Measurements from ENCODE around the gene CLEC18A. TPM values are rescaled to one million over a fixed set of nuclear protein-coding genes. Genes with fewer than 3 reads are reported as not detected.

CLEC18A gene
- total RNA-seq, 1 experiment from 2014 or later, result 0.12 TPM

- H3K27ac ChIP-seq, result no peak overlapping the region
- no peak overlapping the region for H3K4me3 ChIP-seq
- no peaks in the 10 kb centered on the region for H3K4me1 ChIP-seq
- no peaks in the 10 kb centered on the region for H3K36me3 ChIP-seq
- DNase-seq, result peak in 1 of 2 experiments; percentile 11
- H3K27me3 ChIP-seq, result no peaks in the 10 kb centered on the region
- no peaks in the 10 kb centered on the region for H3K9me3 ChIP-seq (replicated peaks)
Measured at GRCh38 chr16:69924777-69925191, 26.4 kb upstream of the CLEC18A start.

DNA sequence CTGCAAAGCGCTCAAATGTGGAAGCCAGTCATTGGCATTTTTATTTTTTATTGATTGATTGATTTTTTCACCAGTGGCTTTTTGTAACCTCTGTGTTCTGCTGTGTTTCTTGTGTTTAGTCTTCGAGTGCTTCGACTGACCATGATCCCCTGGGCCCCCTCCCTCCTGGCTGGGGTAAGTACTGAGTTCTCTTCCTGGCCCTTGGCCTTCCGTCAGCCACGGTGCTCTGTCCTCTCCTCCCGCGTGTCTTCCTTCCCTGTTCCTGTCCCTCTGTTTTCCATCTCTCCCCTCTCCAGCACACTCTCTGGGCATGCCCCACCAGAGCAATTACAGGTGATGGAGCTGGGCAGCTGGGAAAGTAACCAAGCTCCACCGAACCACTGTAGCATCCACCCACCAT is 25.8 kb upstream of the CLEC18A start:
- H3K27ac ChIP-seq, result no peak overlapping the region
- no peak for DNase-seq

DNA sequence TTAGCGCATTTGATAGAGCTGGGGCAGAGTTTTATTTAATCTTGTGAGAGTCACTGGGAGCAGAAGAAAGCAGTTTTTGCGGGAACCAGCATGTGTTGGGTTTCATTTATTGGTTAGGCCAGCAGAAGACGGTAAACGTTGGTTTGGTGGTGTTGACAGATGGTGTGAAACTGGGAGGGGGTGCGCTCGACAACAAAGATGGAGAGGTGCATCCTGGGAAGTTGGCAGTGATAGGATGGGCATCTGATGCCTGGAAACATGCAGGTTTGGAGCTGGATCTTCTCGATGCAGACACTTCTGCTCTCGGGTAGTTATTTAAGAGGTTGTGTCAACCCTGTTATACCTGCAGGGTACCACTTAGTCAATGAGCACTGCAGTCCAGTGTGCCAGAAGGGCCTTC is 24.9 kb upstream of the CLEC18A start:
- Histone ChIP-seq H3K4me1 (no peaks in the 10 kb centered on the region), H3K9me3 (replicated peaks) (no peaks in the 10 kb centered on the region), H3K27ac (no peak overlapping the region), H3K27me3 (no peaks in the 10 kb centered on the region), H3K4me3 (no peak overlapping the region), H3K36me3 (no peaks in the 10 kb centered on the region)
- DNase-seq, result no peak

More for the DNA sequence above, 25.8 kb upstream of the CLEC18A start:
- H3K9me3 ChIP-seq (replicated peaks), result no peaks in the 10 kb centered on the region
- no peaks in the 10 kb centered on the region for H3K27me3 ChIP-seq
- no peak overlapping the region for H3K4me3 ChIP-seq
- no peaks in the 10 kb centered on the region for H3K4me1 ChIP-seq
- H3K36me3 ChIP-seq, result no peaks in the 10 kb centered on the region

GRCh38 chr16:69927056-69927757 is 23.9 kb upstream of the CLEC18A start:
- DNase-seq, result peak; percentile 36 to 48
- no peak overlapping the region for H3K27ac ChIP-seq

DNA sequence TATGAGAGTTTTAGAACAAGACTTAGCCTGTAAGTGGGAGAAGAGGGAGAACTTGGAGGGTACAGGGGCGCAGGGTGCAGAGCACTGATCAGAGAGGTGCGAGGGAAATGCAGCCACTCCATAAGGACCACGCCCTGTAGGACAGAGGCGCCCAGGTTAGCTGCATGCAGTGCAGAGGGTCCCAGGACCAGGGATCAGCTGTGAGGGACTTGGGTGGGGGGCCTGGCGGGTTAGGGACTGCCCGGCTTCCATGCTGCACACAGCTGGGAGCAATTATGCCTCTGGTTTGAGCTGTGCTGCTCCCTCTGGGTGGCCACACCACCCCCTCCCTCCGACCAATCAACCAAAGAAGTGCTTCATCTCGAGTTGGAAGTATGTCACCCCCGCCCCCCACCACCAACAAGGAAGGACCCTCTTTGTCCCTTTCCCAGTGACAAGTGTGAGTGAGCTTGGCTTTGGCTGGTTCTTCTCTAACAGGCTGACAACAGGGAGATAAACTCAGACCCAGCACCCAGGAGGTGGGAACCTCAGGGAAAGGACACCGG is 22.2 kb upstream of the CLEC18A start:
- Histone ChIP-seq H3K9me3 (replicated peaks) (no peaks in the 10 kb centered on the region), H3K36me3 (no peaks in the 10 kb centered on the region), H3K27ac (no peak overlapping the region), H3K4me3 (no peak overlapping the region), H3K4me1 (no peaks in the 10 kb centered on the region), H3K27me3 (no peaks in the 10 kb centered on the region)
- DNase-seq, result no peak

More at GRCh38 chr16:69927056-69927757, 23.9 kb upstream of the CLEC18A start:
- H3K4me3 ChIP-seq, result no peak overlapping the region
- H3K9me3 ChIP-seq (replicated peaks), result no peaks in the 10 kb centered on the region
- H3K27me3 ChIP-seq, result no peaks in the 10 kb centered on the region
- H3K4me1 ChIP-seq, result no peaks in the 10 kb centered on the region
- no peaks in the 10 kb centered on the region for H3K36me3 ChIP-seq

- H3K27ac ChIP-seq, result no peak overlapping the region
- H3K36me3 ChIP-seq, result no peaks in the 10 kb centered on the region
- H3K27me3 ChIP-seq, result no peaks in the 10 kb centered on the region
- H3K4me1 ChIP-seq, result no peaks in the 10 kb centered on the region
- no peak overlapping the region for H3K4me3 ChIP-seq
- no peaks in the 10 kb centered on the region for H3K9me3 ChIP-seq (replicated peaks)
- no peak for DNase-seq
Measured at GRCh38 chr16:69929480-69929879, 21.7 kb upstream of the CLEC18A start.

GRCh38 chr16:69930117-69930776 is 20.9 kb upstream of the CLEC18A start:
- H3K9me3 ChIP-seq (replicated peaks), result no peaks in the 10 kb centered on the region
- no peak overlapping the region for H3K27ac ChIP-seq
- no peaks in the 10 kb centered on the region for H3K27me3 ChIP-seq
- H3K36me3 ChIP-seq, result no peaks in the 10 kb centered on the region
- peak; percentile 35 to 74 for DNase-seq
- H3K4me3 ChIP-seq, result no peak overlapping the region
- H3K4me1 ChIP-seq, result no peaks in the 10 kb centered on the region

DNA sequence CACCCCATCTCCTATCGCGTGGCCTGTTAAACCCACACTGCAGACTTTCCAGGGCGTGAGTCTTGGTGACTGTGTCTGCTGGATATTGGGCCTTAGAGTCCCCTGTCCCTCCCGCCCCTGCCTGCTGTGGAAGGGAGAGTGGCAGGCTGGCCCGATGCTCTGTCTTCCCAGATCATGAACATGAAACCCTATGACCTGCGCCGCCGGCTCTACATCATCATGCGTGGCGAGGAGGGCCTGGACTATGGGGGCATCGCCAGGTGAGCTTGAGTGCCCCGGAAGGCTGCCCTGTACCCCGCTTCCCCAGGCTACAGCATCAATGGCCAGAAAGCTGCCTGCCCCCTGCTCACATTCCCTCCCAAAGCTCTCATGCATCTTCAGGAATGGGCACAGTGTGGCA is 19.5 kb upstream of the CLEC18A start:
- no peak overlapping the region for H3K27ac ChIP-seq
- DNase-seq, result no peak
- H3K4me3 ChIP-seq, result no peak overlapping the region
- H3K9me3 ChIP-seq (replicated peaks), result no peaks in the 10 kb centered on the region
- H3K36me3 ChIP-seq, result no peaks in the 10 kb centered on the region
- H3K4me1 ChIP-seq, result no peaks in the 10 kb centered on the region
- H3K27me3 ChIP-seq, result no peaks in the 10 kb centered on the region

DNA sequence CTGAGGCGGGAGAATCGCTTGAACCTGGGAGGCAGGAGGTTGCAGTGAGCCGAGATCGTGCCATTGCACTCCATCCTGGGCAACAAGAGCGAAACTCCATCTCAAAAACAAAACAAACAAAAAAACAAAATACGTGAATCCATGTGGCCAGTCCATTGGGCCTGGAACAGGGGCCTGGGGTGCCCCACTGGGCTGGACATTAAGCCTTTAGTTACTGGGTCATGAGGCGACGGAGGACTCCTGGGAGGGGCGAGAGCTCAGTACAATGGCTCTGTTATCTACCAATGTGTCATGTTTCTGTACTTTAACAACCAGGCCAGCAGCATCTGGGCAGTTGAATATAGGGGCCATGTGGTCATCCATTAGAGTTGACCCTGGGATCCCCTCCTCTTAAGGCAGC is 18.9 kb upstream of the CLEC18A start:
- no peaks in the 10 kb centered on the region for H3K4me1 ChIP-seq
- H3K4me3 ChIP-seq, result no peak overlapping the region
- no peaks in the 10 kb centered on the region for H3K36me3 ChIP-seq
- DNase-seq, result no peak
- H3K9me3 ChIP-seq (replicated peaks), result no peaks in the 10 kb centered on the region
- no peak overlapping the region for H3K27ac ChIP-seq
- H3K27me3 ChIP-seq, result no peaks in the 10 kb centered on the region

- H3K36me3 ChIP-seq, result no peaks in the 10 kb centered on the region
- no peak overlapping the region for H3K27ac ChIP-seq
- DNase-seq, result no peak
- no peaks in the 10 kb centered on the region for H3K9me3 ChIP-seq (replicated peaks)
- H3K27me3 ChIP-seq, result no peaks in the 10 kb centered on the region
- H3K4me3 ChIP-seq, result no peak overlapping the region
- H3K4me1 ChIP-seq, result no peaks in the 10 kb centered on the region
Measured at GRCh38 chr16:69932691-69933392, 18.3 kb upstream of the CLEC18A start.

- no peaks in the 10 kb centered on the region for H3K36me3 ChIP-seq
- DNase-seq, result no peak
Measured at GRCh38 chr16:69934044-69934443, 17.1 kb upstream of the CLEC18A start.

DNA sequence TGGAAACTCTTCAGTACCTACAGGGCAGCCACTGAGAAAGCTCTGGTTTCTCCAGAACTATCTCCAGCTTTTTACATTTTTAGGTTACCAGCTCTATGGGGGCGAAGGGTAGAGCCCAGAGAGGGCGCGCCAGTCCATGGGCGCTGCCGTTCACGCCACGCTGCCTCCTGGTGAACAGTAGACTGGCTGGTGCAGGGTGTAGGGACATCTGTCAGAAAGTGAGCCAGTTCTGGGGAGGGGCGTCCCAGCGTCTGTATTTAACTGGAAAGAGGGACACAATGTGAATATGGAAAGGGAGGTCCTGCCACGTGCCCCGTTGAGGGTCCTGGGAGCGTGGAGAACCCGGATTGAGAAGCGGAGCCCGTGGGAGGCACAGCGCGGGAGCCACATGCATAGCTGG is 16.4 kb upstream of the CLEC18A start:
- no peak overlapping the region for H3K4me3 ChIP-seq
- no peaks in the 10 kb centered on the region for H3K27me3 ChIP-seq
- H3K27ac ChIP-seq, result no peak overlapping the region
- H3K36me3 ChIP-seq, result no peaks in the 10 kb centered on the region
- DNase-seq, result no peak
- H3K4me1 ChIP-seq, result no peaks in the 10 kb centered on the region
- H3K9me3 ChIP-seq (replicated peaks), result no peaks in the 10 kb centered on the region

More at GRCh38 chr16:69934044-69934443, 17.1 kb upstream of the CLEC18A start:
- Histone ChIP-seq H3K4me1 (no peaks in the 10 kb centered on the region), H3K9me3 (replicated peaks) (no peaks in the 10 kb centered on the region), H3K27me3 (no peaks in the 10 kb centered on the region), H3K4me3 (no peak overlapping the region), H3K27ac (no peak overlapping the region)

- Histone ChIP-seq H3K27ac (no peak overlapping the region), H3K4me3 (no peak overlapping the region), H3K9me3 (replicated peaks) (no peaks in the 10 kb centered on the region), H3K4me1 (no peaks in the 10 kb centered on the region), H3K36me3 (no peaks in the 10 kb centered on the region), H3K27me3 (no peaks in the 10 kb centered on the region)
- DNase-seq, result no peak
Measured at GRCh38 chr16:69935278-69935711, 15.8 kb upstream of the CLEC18A start.

GRCh38 chr16:69935740-69936139 is 15.4 kb upstream of the CLEC18A start:
- no peak overlapping the region for H3K27ac ChIP-seq
- H3K27me3 ChIP-seq, result no peaks in the 10 kb centered on the region
- no peaks in the 10 kb centered on the region for H3K4me1 ChIP-seq
- no peaks in the 10 kb centered on the region for H3K36me3 ChIP-seq
- H3K4me3 ChIP-seq, result no peak overlapping the region
- no peaks in the 10 kb centered on the region for H3K9me3 ChIP-seq (replicated peaks)
- no peak for DNase-seq

DNA sequence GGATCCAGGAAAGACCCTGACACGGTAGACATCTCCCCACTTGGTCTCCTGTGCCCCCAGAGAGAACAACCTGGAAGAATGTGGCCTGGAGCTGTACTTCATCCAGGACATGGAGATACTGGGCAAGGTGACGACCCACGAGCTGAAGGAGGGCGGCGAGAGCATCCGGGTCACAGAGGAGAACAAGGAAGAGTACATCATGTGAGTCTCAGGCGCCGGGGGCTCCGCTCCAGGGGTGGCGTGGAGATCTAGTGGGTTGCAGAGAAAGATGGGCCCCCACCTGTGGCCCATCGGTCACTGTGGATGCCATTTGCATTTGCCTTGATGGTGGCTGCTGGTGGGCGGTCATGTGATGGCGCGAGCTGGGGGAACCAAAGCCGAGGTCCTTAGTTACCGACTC is 14.9 kb upstream of the CLEC18A start:
- no peaks in the 10 kb centered on the region for H3K36me3 ChIP-seq

More for the DNA sequence above, 14.9 kb upstream of the CLEC18A start:
- DNase-seq, result no peak
- H3K27me3 ChIP-seq, result no peaks in the 10 kb centered on the region
- no peaks in the 10 kb centered on the region for H3K9me3 ChIP-seq (replicated peaks)
- H3K4me3 ChIP-seq, result no peak overlapping the region
- no peaks in the 10 kb centered on the region for H3K4me1 ChIP-seq
- H3K27ac ChIP-seq, result no peak overlapping the region

Data from SJCRH30 (cell line).